Cardiac muscle cell (in vitro differentiated cells and primary cell): ENCODE measurements around the gene CENPM. TPM values are rescaled to one million over a fixed set of nuclear protein-coding genes. Genes with fewer than 3 reads are reported as not detected.
A peak's percentile ranks its signal among the peaks of the same experiment; 100 is the strongest.

Experiments
- DNase-seq, 2 donors: peaks; one replicate each; pipeline versions ENCODE4 v3.0.0 to v3.0.0-alpha.2; 2010 to 2017; ENCODE audit warnings: low read depth in 1 of 2, low spot score in 1 of 2
- H3K27ac ChIP-seq: fragments of 200-600 bp; sonication (generic); 2 replicates; pipeline ENCODE4 v1.5.1; 2016
- H3K27me3 ChIP-seq: fragments of 200-600 bp; sonication (generic); 2 replicates; pipeline ENCODE4 v1.6.0; 2016; ENCODE audit warnings: control low read depth
- H3K36me3 ChIP-seq: fragments of 200-600 bp; sonication (generic); 2 replicates; pipeline ENCODE4 v1.5.1; 2016; ENCODE audit warnings: control low read depth
- H3K4me1 ChIP-seq: fragments of 200-600 bp; sonication (generic); 2 replicates; pipeline ENCODE4 v1.8.1; 2017; ENCODE audit warnings: low read depth, mild to moderate bottlenecking, mixed run types
- H3K4me3 ChIP-seq: fragments of 200-600 bp; sonication (generic); 2 replicates; pipeline ENCODE4 v1.5.1; 2016; ENCODE audit warnings: mild to moderate bottlenecking
- H3K9me3 ChIP-seq: fragments of 200-600 bp; sonication (generic); 2 replicates; pipeline ENCODE4 v1.5.1; 2017; ENCODE audit warnings: low read depth, mild to moderate bottlenecking, control low read depth
- CTCF ChIP-seq: IDR thresholded peaks from 2 replicates; pipeline ENCODE4 v1.5.1; 2012; ENCODE audit warnings: low read depth, mild to moderate bottlenecking, low read length
- polyA plus RNA-seq: library from polyadenylated mRNA; unstranded; fragments of >200 nt; fragmentation: Nextera tagmentation; extraction: Ambion mirVana; gene quantifications from 2 replicates; pipeline ENCODE4 v1.2.1, GENCODE V29; 2016
- total RNA-seq: library from RNA; depleted of rRNA; stranded (reverse); fragments of >200 nt; gene quantifications from 2 replicates; pipeline ENCODE4 v1.2.3, GENCODE V29; 2016

The CENPM gene
- total and polyA plus RNA-seq, 2 experiments from 2014 or later: 25.8 to 26.7 TPM

GRCh38 chr22:41917375-41917902 lies 29.5 kb downstream of the CENPM start:
- H3K9me3 ChIP-seq: no peaks in the 10 kb centered on the region
- H3K36me3 ChIP-seq: no peaks in the 10 kb centered on the region
- TF ChIP-seq CTCF: no peak
- H3K4me1 ChIP-seq: peaks cover 5% of the 10 kb centered on the region
- no peak for DNase-seq
- no peak overlapping the region for H3K27ac ChIP-seq
- H3K4me3 ChIP-seq: no peak overlapping the region
- peaks cover 84% of the 10 kb centered on the region for H3K27me3 ChIP-seq

- no peaks in the 10 kb centered on the region for H3K36me3 ChIP-seq
- no peak overlapping the region for H3K27ac ChIP-seq
- no peaks in the 10 kb centered on the region for H3K9me3 ChIP-seq
- no peak for DNase-seq
- peaks cover 90% of the 10 kb centered on the region for H3K27me3 ChIP-seq
- no peak for TF ChIP-seq CTCF
- peaks cover 5% of the 10 kb centered on the region for H3K4me1 ChIP-seq
- no peak overlapping the region for H3K4me3 ChIP-seq
Measured at GRCh38 chr22:41916745-41917358, 30.1 kb downstream of the CENPM start.

GRCh38 chr22:41915786-41916493 lies 31.0 kb downstream of the CENPM start:
- H3K27ac ChIP-seq: no peak overlapping the region
- H3K4me3 ChIP-seq: no peak overlapping the region
- peaks cover 5% of the 10 kb centered on the region for H3K4me1 ChIP-seq
- peaks cover 97% of the 10 kb centered on the region for H3K27me3 ChIP-seq
- no peak for TF ChIP-seq CTCF
- H3K9me3 ChIP-seq: no peaks in the 10 kb centered on the region
- DNase-seq: no peak
- no peaks in the 10 kb centered on the region for H3K36me3 ChIP-seq

- no peak within 1 kb of the TSS for H3K27ac ChIP-seq
- TF ChIP-seq CTCF: no peak
- H3K36me3 ChIP-seq: no peaks in the 10 kb centered on the region
- H3K9me3 ChIP-seq: no peaks in the 10 kb centered on the region
- H3K27me3 ChIP-seq: peaks cover 100% of the 10 kb centered on the region
- H3K4me1 ChIP-seq: peaks cover 9% of the 10 kb centered on the region
- peak; percentile 64 to 66 for DNase-seq
- H3K4me3 ChIP-seq: peak within 1 kb of the TSS; percentile 30
Measured at GRCh38 chr22:41915035-41915785, 31.7 kb downstream of the CENPM start, which contains the start of gene SHISA8. TSS of gene SHISA8 (minus strand) at chr22:41915074. CDS start at chr22:41914667, 407 bp downstream.

GRCh38 chr22:41914611-41915034 lies 32.3 kb downstream of the CENPM start:
- Histone ChIP-seq H3K4me3 (peak overlapping the region; percentile 30), H3K27me3 (peaks cover 100% of the 10 kb centered on the region), H3K27ac (no peak overlapping the region), H3K4me1 (peaks cover 9% of the 10 kb centered on the region), H3K36me3 (no peaks in the 10 kb centered on the region), H3K9me3 (no peaks in the 10 kb centered on the region)
- no peak for TF ChIP-seq CTCF
- no peak for DNase-seq
